ENCODE measurements around the gene USP37. TPM values are rescaled to one million over a fixed set of nuclear protein-coding genes. Genes with fewer than 3 reads are reported as not detected.
A peak's percentile ranks its signal among the peaks of the same experiment; 100 is the strongest.

USP37 gene
- polyA plus RNA-seq, 3 donors = 2.7 to 4.9 (median 2.7) TPM

DNA sequence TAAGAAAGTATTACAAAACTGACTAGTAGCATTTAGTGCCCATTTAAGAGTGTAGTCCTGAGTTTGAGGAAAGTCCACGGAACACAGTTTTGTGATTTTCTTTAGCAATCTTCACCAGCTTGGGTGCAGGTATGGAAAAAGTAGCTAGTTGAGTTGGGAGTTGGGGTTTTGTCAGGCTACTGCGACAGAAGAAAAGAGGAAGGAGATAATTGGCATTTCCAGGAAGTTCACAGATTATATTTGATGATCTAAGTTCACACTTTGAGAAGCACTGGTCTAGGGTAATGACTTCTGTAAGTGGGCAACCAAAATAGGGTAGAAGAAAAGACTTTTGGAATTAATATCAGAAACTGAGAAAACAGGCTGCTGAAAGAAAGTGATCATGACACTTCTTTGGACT is 97.1 kb downstream of the USP37 start:
- Histone ChIP-seq H3K9me3 (replicated peaks in 1 of 2; ENCODE audit: control insufficient read depth in 1 of 2, insufficient read depth in 1 of 2, low read length in 2 of 2) (no peaks in the 10 kb centered on the region), H3K36me3 (replicated peaks in 1 of 2; ENCODE audit: control insufficient read depth in 1 of 2, insufficient read depth in 2 of 2, low read length in 2 of 2) (peaks cover 2 to 20% of the 10 kb centered on the region in 2 donors), H4K20me1 (ENCODE audit: insufficient read depth, low read length) (no peaks in the 10 kb centered on the region), H3K9ac (ENCODE audit: insufficient read depth, low read length, poor library complexity, severe bottlenecking) (no peak overlapping the region), H3K4me3 (replicated peaks in 1 of 3; ENCODE audit: low read depth in 2 of 3, low read length in 3 of 3) (peak overlapping the region in 1 of 3 experiments; percentile 43), H3K4me1 (ENCODE audit: control insufficient read depth in 1 of 2, insufficient read depth in 2 of 2, low read length in 2 of 2) (peaks cover 30 to 32% of the 10 kb centered on the region in 2 donors), H3K4me2 (replicated peaks; ENCODE audit: extremely low read depth, low read length, poor library complexity, severe bottlenecking) (peak overlapping the region; percentile 45), H3K27ac (ENCODE audit: low read depth in 1 of 2, low read length in 2 of 2) (peak overlapping the region in 1 of 2 donors; percentile 63), H3K79me2 (ENCODE audit: insufficient read depth, low read length) (no peaks in the 10 kb centered on the region), H2AFZ (ENCODE audit: insufficient read depth, low read depth, low read length, poor library complexity, severe bottlenecking) (no peak overlapping the region), H3K27me3 (ENCODE audit: control insufficient read depth in 2 of 2, insufficient read depth in 2 of 2, low read length in 2 of 2) (no peaks in the 10 kb centered on the region)
- H3K9me3 Mint-ChIP-seq = no peaks in the 10 kb centered on the region
- intact Hi-C loops (cut with micrococcal nuclease) = loop anchor here in 1 of 2 donors (10.0 kb wide), 1 partner anchor 286 kb away; no protein-coding TSS in a partner anchor
- H3K27ac Mint-ChIP-seq = peak overlapping the region in 6 of 7 donors; percentile 24 to 87 (median 70)
- WGBS (ENCODE audit: insufficient coverage) = 50% methylated on average over 2 of the region's 2 CpGs
- peak; percentile 15 to 50 (median 44) for DNase-seq
- peaks cover 6 to 26% of the 10 kb centered on the region in 2 donors for H3K36me3 Mint-ChIP-seq
- H3K4me1 Mint-ChIP-seq = peaks cover 35% of the 10 kb centered on the region
- TF ChIP-seq, protein P1, sequence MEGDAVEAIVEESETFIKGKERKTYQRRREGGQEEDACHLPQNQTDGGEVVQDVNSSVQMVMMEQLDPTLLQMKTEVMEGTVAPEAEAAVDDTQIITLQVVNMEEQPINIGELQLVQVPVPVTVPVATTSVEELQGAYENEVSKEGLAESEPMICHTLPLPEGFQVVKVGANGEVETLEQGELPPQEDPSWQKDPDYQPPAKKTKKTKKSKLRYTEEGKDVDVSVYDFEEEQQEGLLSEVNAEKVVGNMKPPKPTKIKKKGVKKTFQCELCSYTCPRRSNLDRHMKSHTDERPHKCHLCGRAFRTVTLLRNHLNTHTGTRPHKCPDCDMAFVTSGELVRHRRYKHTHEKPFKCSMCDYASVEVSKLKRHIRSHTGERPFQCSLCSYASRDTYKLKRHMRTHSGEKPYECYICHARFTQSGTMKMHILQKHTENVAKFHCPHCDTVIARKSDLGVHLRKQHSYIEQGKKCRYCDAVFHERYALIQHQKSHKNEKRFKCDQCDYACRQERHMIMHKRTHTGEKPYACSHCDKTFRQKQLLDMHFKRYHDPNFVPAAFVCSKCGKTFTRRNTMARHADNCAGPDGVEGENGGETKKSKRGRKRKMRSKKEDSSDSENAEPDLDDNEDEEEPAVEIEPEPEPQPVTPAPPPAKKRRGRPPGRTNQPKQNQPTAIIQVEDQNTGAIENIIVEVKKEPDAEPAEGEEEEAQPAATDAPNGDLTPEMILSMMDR (IDR thresholded peaks at IDR 0.05) = no peak
- H3K27me3 Mint-ChIP-seq (ENCODE audit: low read depth in 3 of 3) = peaks cover 0 to 3% (median 0%) of the 10 kb centered on the region in 3 donors
- peak overlapping the region in 1 of 2 donors; percentile 52 for H3K4me3 Mint-ChIP-seq

- no peak overlapping the region for H2AFZ ChIP-seq (ENCODE audit: insufficient read depth, low read depth, low read length, poor library complexity, severe bottlenecking)
- peaks cover 6 to 22% of the 10 kb centered on the region in 2 donors for H3K36me3 Mint-ChIP-seq
- DNase-seq = no peak
These were observed 97.7 kb downstream of the USP37 start for GRCh38 chr2:218470448-218470847.

More at GRCh38 chr2:218470448-218470847, 97.7 kb downstream of the USP37 start:
- H3K9me3 ChIP-seq (replicated peaks in 1 of 2; ENCODE audit: control insufficient read depth in 1 of 2, insufficient read depth in 1 of 2, low read length in 2 of 2) = no peaks in the 10 kb centered on the region
- no peaks in the 10 kb centered on the region for H3K79me2 ChIP-seq (ENCODE audit: insufficient read depth, low read length)
- H3K36me3 ChIP-seq (replicated peaks in 1 of 2; ENCODE audit: control insufficient read depth in 1 of 2, insufficient read depth in 2 of 2, low read length in 2 of 2) = peaks cover 2 to 20% of the 10 kb centered on the region in 2 donors
- no peak overlapping the region for H3K9ac ChIP-seq (ENCODE audit: insufficient read depth, low read length, poor library complexity, severe bottlenecking)
- no peaks in the 10 kb centered on the region for H3K27me3 ChIP-seq (ENCODE audit: control insufficient read depth in 2 of 2, insufficient read depth in 2 of 2, low read length in 2 of 2)
- Mint-ChIP-seq H3K9me3 (no peaks in the 10 kb centered on the region), H3K27me3 (ENCODE audit: low read depth in 3 of 3) (peaks cover 0 to 3% (median 0%) of the 10 kb centered on the region in 3 donors), H3K4me3 (no peak overlapping the region), H3K27ac (peak overlapping the region in 5 of 7 donors; percentile 32 to 87 (median 38)), H3K4me1 (peaks cover 38% of the 10 kb centered on the region)
- no peak overlapping the region for H3K4me3 ChIP-seq (replicated peaks in 1 of 3; ENCODE audit: low read depth in 2 of 3, low read length in 3 of 3)
- H3K27ac ChIP-seq (ENCODE audit: low read depth in 1 of 2, low read length in 2 of 2) = peak overlapping the region in 1 of 2 donors; percentile 63
- intact Hi-C loops (cut with micrococcal nuclease) = loop anchor here in 1 of 2 donors (10.0 kb wide), 1 partner anchor 286 kb away; no protein-coding TSS in a partner anchor
- no peaks in the 10 kb centered on the region for H4K20me1 ChIP-seq (ENCODE audit: insufficient read depth, low read length)
- TF ChIP-seq, protein P1 (IDR thresholded peaks at IDR 0.05) = no peak
- H3K4me1 ChIP-seq (ENCODE audit: control insufficient read depth in 1 of 2, insufficient read depth in 2 of 2, low read length in 2 of 2) = peaks cover 30 to 35% of the 10 kb centered on the region in 2 donors
- WGBS (ENCODE audit: insufficient coverage) = 0% methylated on average over 1 of the region's 1 CpG
- H3K4me2 ChIP-seq (replicated peaks; ENCODE audit: extremely low read depth, low read length, poor library complexity, severe bottlenecking) = no peak overlapping the region
